Stimulated activated naive CD8-positive, alpha-beta T cell treated with anti-CD3 and anti-CD28 coated beads, Interleukin-15, amount 100 ng/mL, for 72 hours (primary cell): Measurements from ENCODE around the gene LCE1C.
A peak's percentile ranks its signal among the peaks of the same experiment; 100 is the strongest.

Experiments used
- ATAC-seq: fragments of 150-1000 bp; cut with Tn5 transposase; 2 replicates; pipeline ENCODE4 v1.10.0; 2021; ENCODE audit warnings: mild to moderate bottlenecking, moderate library complexity
- DNase-seq, 2 donors: peaks; one replicate each; pipeline ENCODE4 v3.0.0; 2021 to 2022
- H3K27ac Mint-ChIP-seq, 2 donors: one replicate each; pipeline ENCODE4 v1.8.0; 2022; ENCODE audit warnings: mild to moderate bottlenecking in 2 of 2, mixed read lengths in 2 of 2, moderate library complexity in 2 of 2
- H3K27me3 Mint-ChIP-seq: one replicate; pipeline ENCODE4 v1.8.0; 2022; ENCODE audit warnings: mixed read lengths
- H3K4me1 Mint-ChIP-seq: one replicate; pipeline ENCODE4 v1.8.0; 2022; ENCODE audit warnings: mild to moderate bottlenecking, mixed read lengths
- H3K4me3 Mint-ChIP-seq, 2 donors: one replicate each; pipeline ENCODE4 v1.8.0; 2022; ENCODE audit warnings: mild to moderate bottlenecking in 2 of 2, mixed read lengths in 2 of 2, moderate library complexity in 1 of 2
- H3K9me3 Mint-ChIP-seq, 2 donors: one replicate each; pipeline ENCODE4 v1.8.0; 2022; ENCODE audit warnings: mixed read lengths in 2 of 2

Gene LCE1C, protein sequence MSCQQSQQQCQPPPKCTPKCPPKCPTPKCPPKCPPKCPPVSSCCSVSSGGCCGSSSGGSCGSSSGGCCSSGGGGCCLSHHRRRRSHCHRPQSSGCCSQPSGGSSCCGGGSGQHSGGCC

DNA sequence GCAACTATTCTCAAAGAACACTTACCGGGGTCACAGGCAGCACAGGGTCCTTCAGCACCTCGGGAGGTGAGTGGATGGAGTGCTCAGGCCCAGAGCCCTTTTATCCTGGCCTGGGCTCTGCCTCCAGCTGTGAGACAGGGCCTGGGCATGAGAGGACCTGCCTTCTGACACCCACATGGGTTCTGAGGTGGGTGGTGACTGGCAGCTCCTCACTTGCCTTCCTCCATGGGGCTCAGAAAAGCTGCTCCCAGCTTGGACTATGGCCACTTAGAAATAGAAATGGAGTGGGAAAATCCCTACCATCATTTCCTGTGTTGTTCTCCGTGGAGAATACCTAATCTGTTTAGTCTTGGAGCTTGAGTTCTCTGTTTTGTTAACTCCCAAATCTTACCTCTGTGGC is at the start of gene LCE1C:
Gene LCE1C, minus strand, starts transcription at position 76 of the 400 bp plus-strand sequence. CDS start 1,173 bp downstream, outside the sequence.
- Mint-ChIP-seq H3K27me3 (peaks cover 11% of the 10 kb centered on the region), H3K4me1 (no peaks in the 10 kb centered on the region), H3K27ac (peak within 1 kb of the TSS in 1 of 2 donors; percentile 49), H3K4me3 (no peak within 1 kb of the TSS), H3K9me3 (no peaks in the 10 kb centered on the region)
- ATAC-seq (no peak), DNase-seq (no peak)

DNA sequence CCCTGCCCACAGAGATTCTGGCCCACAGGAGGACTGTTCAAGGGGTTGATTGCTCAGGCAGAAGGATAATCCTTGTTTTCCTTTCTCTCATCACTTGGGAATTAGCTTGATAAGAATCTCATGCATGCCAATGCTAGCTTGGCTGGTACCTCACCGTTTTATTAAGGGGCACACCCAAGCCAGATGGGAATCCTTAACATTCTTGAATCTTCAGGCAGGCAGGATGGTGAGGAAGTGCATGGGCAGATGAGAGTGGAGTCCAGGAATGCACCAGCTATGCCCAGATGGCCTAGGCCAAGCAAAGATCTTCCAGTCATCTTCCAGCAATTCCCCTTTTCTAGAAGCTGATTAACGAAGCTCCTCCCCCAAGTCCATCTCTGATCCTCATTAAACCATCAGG is 49.2 kb upstream of the LCE1C start:
- no peak for ATAC-seq
- no peak for DNase-seq
- H3K27ac Mint-ChIP-seq: no peak overlapping the region
- H3K27me3 Mint-ChIP-seq: peaks cover 8% of the 10 kb centered on the region
- no peaks in the 10 kb centered on the region for H3K4me1 Mint-ChIP-seq
- H3K9me3 Mint-ChIP-seq: no peaks in the 10 kb centered on the region
- H3K4me3 Mint-ChIP-seq: no peak overlapping the region

DNA sequence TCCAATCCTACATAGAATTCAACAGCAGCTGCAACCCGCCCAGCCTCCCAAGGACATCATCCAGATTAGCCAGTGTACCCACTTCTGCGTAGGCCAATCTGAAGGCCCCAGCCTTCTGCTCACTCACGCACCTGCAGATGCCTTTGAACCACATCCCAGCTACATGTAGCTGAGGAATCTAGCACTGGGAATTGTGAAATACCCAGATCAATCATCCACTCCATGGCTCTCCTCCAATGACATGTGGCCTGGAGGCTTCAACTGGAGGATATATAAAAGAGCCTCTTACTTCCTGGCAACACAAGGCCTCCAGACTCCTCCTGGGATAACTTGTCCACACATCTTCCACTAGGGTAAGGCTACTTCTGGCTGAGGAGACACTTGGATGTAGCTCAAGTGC is 36.1 kb upstream of the LCE1C start, which contains the start of gene LCE6A:
Gene LCE6A, plus strand, starts transcription at position 301 of the 400 bp plus-strand sequence. CDS start 665 bp downstream, outside the sequence.
- Mint-ChIP-seq H3K27ac (no peak within 1 kb of the TSS), H3K27me3 (peaks cover 18% of the 10 kb centered on the region), H3K4me3 (no peak within 1 kb of the TSS), H3K4me1 (no peaks in the 10 kb centered on the region), H3K9me3 (no peaks in the 10 kb centered on the region)
- ATAC-seq (no peak), DNase-seq (no peak)

DNA sequence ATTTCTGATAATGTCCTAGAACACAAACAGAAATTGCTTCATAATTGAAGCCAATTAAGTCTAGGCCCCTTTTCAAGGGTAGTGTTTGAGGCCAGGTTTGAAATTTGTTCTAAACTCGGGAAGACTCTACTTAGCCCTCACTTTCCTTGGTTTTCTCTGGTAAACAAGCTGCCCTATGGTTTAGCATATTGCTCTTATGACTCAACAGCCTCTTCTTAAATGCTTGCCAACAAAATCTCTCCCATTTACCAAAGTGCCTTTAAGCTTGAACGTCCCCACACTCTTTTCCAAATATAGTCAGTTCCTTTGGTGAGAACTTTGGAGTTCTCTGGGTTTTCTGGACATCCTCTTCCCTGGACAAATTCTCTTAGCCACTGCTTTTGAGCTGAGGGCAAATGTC is 30.4 kb upstream of the LCE1C start:
- H3K27me3 Mint-ChIP-seq: peaks cover 18% of the 10 kb centered on the region
- no peaks in the 10 kb centered on the region for H3K9me3 Mint-ChIP-seq
- ATAC-seq (no peak), DNase-seq (no peak)
- no peaks in the 10 kb centered on the region for H3K4me1 Mint-ChIP-seq
- H3K4me3 Mint-ChIP-seq: no peak overlapping the region
- H3K27ac Mint-ChIP-seq: no peak overlapping the region

DNA sequence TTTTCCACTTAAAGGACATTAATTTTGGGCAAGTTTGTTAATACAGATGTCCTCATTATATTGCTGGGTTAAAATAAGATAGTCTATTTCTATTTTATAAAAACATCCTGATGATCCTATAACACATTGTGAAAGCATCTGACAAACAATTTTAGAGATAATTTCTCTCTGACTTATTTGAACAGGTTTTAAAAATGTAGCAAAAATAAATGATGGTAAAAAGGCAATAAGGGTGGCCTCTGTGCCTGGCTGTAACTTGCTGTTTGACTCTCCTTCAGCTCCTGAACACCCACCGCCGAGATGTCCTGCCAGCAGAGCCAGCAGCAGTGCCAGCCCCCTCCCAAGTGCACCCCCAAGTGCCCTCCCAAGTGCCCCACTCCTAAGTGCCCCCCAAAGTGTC is 20.7 kb upstream of the LCE1C start, which contains the start of gene LCE1A:
Gene LCE1A, plus strand, starts transcription at position 301 of the 400 bp plus-strand sequence. Its CDS starts 0 bp downstream, at position 301.
- H3K27me3 Mint-ChIP-seq: peaks cover 49% of the 10 kb centered on the region
- DNase-seq (no peak), ATAC-seq (no peak)
- H3K27ac Mint-ChIP-seq: no peak within 1 kb of the TSS
- H3K4me1 Mint-ChIP-seq: no peaks in the 10 kb centered on the region
- H3K9me3 Mint-ChIP-seq: peaks cover 0 to 5% of the 10 kb centered on the region in 2 donors
- no peak within 1 kb of the TSS for H3K4me3 Mint-ChIP-seq

DNA sequence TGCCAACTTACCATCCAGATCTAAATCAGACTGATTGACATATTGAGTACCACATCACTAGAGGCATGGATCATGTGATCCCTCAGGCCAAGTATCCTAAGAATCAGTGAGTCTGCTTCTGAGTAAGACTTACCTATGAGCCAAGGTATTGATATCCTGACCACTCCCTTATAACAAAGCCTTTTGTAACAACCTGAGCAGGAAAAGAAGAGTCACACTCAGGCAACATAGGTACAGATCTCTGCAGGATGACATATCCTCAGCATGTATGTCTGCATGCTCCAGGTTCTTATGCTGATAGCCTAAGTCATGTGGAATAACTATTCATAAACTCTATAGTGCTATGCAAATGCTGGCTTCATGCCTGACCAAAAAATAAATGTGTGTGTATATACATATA is 18.5 kb upstream of the LCE1C start:
- peaks cover 50% of the 10 kb centered on the region for H3K27me3 Mint-ChIP-seq
- H3K9me3 Mint-ChIP-seq: no peaks in the 10 kb centered on the region
- H3K4me1 Mint-ChIP-seq: no peaks in the 10 kb centered on the region
- H3K27ac Mint-ChIP-seq: no peak overlapping the region
- DNase-seq (no peak), ATAC-seq (no peak)
- H3K4me3 Mint-ChIP-seq: no peak overlapping the region

DNA sequence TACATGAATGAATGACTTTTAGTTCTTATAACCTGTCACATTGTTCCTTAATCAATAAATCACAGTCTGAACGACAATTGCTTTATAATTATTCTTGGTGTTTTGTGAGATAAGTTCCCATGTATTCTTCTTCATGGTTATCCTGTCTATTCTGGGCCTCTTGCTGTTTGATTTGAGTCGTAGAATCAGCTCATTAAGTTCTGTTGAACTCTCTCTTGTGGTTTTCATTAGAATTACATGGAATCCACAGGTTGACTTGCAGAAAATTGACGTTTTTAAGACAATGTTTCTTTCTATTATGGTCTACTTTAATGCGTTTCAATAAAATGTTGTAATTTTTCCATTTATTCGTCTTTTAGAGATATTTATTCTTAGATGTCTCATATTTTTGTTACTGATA is 16.8 kb upstream of the LCE1C start:
- no peak overlapping the region for H3K4me3 Mint-ChIP-seq
- no peak for DNase-seq
- no peaks in the 10 kb centered on the region for H3K4me1 Mint-ChIP-seq
- H3K27ac Mint-ChIP-seq: no peak overlapping the region
- H3K9me3 Mint-ChIP-seq: no peaks in the 10 kb centered on the region
- H3K27me3 Mint-ChIP-seq: peaks cover 36% of the 10 kb centered on the region
- ATAC-seq: no peak

DNA sequence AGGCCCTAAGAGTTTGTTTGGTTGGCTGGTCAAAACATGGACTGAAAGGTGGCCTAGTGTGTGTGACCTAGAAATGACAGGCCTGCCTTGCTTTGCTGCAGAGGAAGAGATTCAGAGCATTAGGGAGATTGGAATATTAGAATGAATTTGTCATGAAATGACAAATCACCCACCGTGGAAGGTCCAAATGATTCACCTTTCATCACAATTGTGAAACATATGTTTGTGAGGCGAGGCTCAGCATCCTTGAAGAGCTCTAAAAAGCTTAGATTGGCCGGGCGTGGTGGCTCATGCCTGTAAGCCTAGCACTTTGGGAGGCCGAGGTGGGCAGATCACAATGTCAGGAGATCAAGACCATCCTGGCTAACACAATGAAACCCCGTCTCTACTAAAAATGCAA is 10.9 kb upstream of the LCE1C start:
- no peak overlapping the region for H3K27ac Mint-ChIP-seq
- no peak overlapping the region for H3K4me3 Mint-ChIP-seq
- peaks cover 7% of the 10 kb centered on the region for H3K27me3 Mint-ChIP-seq
- H3K9me3 Mint-ChIP-seq: no peaks in the 10 kb centered on the region
- ATAC-seq: no peak
- no peak for DNase-seq
- no peaks in the 10 kb centered on the region for H3K4me1 Mint-ChIP-seq

DNA sequence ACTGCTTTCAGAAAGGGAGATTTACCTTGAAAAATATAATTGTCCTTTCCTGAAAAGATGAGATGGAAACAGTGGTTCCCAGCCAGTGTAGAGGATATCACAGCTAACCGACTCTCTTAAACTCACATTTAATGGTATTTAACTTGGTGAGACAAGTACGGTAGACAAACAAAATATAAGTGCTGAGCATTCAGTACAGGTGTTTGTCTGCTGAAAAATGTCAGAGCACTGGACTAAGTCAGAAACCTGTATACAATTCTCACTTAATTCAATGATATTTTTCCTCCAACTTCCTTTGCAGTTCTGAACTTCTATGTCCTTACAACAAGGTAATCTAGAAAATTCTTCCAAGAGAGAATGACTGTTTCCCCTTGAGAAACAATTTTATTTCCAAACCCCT is 5.2 kb upstream of the LCE1C start, which contains the start of gene LCE1B:
Gene LCE1B, plus strand, starts transcription at position 301 of the 400 bp plus-strand sequence. CDS start 476 bp downstream, outside the sequence.
- Mint-ChIP-seq H3K27ac (peak within 1 kb of the TSS; percentile 20 to 40), H3K9me3 (no peaks in the 10 kb centered on the region), H3K4me3 (no peak within 1 kb of the TSS), H3K27me3 (no peaks in the 10 kb centered on the region), H3K4me1 (no peaks in the 10 kb centered on the region)
- ATAC-seq (no peak), DNase-seq (no peak)

DNA sequence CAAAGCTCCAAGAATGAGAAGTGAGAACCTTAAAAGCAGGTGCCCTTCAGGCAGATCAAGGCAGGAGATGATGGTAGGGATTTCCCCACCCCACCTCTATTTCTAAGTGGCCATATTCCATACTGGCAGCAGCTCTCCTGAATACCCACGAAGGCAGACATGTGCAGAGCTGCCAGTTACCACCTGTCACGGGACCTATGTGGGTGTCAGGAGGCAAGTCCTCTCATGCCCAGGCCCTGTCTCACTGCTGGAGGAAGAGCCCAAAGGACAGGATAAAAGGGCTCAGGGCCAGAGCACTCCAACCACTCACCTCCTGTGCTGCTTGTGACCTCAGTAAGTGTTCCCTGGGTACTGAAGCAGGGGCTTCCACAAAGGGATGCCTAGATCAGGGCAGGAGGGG is 4.6 kb upstream of the LCE1C start:
- H3K9me3 Mint-ChIP-seq: no peaks in the 10 kb centered on the region
- no peak overlapping the region for H3K4me3 Mint-ChIP-seq
- H3K27ac Mint-ChIP-seq: peak overlapping the region in 1 of 2 donors; percentile 20
- H3K4me1 Mint-ChIP-seq: no peaks in the 10 kb centered on the region
- DNase-seq (no peak), ATAC-seq (no peak)
- no peaks in the 10 kb centered on the region for H3K27me3 Mint-ChIP-seq

DNA sequence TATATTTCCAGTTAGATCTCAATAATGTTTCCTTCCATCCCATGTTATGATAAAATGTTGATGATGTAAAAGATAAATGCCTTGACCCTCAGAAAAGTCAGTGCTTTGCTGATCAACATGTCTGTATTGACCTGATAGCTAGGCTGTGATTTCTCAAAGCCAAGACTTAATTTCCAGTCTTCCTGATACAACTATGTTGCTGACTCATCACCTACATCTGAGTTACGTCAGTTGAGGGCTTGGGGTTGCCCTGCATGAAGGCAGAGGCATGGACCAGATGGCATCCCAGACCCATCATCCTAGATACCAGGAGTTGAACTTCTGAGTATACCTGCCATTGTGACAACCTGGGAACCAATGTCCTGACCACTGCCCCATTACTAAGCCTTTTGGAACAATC is 5.1 kb downstream of the LCE1C start:
- peaks cover 39% of the 10 kb centered on the region for H3K27me3 Mint-ChIP-seq
- no peak for ATAC-seq
- no peak overlapping the region for H3K27ac Mint-ChIP-seq
- H3K4me1 Mint-ChIP-seq: no peaks in the 10 kb centered on the region
- no peak overlapping the region for H3K4me3 Mint-ChIP-seq
- H3K9me3 Mint-ChIP-seq: no peaks in the 10 kb centered on the region
- no peak for DNase-seq

DNA sequence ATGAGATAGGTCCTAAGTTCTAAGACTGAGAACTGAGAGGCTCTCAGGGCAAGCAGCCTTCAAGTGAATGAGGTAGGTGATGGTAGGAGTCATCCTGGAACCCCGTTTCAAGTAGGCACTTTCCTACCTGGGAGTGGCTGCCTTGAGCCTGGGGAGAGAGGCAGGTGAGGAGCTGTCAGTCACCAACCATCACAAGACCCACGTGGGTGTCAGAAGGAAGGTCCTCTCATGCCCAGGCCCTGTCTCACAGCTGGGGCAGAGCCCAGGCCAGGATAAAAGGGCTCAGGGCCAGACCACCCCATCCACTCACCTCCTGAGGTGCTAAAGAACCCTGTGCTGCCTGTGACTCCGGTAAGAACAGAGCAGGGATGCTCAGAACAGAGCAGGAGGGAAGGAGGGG is 10.0 kb downstream of the LCE1C start, which contains the start of gene LCE1D:
Gene LCE1D, plus strand, starts transcription at position 301 of the 400 bp plus-strand sequence. CDS start 1,074 bp downstream, outside the sequence.
- H3K4me3 Mint-ChIP-seq: no peak within 1 kb of the TSS
- no peaks in the 10 kb centered on the region for H3K9me3 Mint-ChIP-seq
- H3K27me3 Mint-ChIP-seq: peaks cover 32% of the 10 kb centered on the region
- no peaks in the 10 kb centered on the region for H3K4me1 Mint-ChIP-seq
- DNase-seq (no peak), ATAC-seq (no peak)
- no peak within 1 kb of the TSS for H3K27ac Mint-ChIP-seq

DNA sequence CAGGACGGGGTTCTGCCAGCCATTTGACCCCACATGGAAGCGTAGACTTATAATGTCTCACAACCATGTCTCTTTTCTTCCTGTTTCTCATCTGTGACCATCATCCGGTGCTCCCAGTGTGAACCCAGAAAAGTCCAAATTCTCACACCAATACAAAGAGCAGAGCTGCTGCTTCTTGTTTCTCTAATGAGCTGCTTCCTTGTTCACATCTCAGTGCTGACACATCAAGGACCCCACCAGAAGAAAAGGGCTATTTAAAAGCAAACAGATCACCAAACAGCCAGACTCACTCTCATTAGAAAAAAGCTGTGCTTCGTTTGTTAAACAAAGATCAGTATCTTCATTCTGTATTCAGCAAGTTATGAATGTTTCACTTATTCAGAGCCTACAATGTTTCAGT is 10.8 kb downstream of the LCE1C start:
- ATAC-seq (no peak), DNase-seq (no peak)
- peaks cover 27% of the 10 kb centered on the region for H3K27me3 Mint-ChIP-seq
- no peaks in the 10 kb centered on the region for H3K9me3 Mint-ChIP-seq
- no peak overlapping the region for H3K4me3 Mint-ChIP-seq
- H3K27ac Mint-ChIP-seq: no peak overlapping the region
- no peaks in the 10 kb centered on the region for H3K4me1 Mint-ChIP-seq

DNA sequence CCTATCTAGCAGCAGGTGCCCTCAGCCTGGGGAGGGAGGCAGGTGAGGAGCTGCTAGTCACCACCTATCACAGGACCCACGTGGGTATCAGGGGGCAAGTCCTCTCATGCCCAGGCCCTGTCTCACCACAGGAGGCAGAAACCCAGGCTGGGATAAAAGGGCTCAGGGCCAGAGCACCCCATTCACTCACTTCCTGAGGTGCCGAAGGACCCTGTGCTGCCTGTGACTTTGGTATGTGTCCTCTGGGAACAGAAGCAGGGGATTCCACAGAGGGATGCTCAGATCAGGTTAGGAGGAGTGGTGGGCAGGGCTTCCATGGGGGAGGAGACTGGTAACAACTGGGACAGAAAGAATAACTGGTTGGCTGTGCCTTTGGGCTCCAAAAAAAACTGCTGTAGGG is 20.4 kb downstream of the LCE1C start, which contains the start of gene LCE1E:
Gene LCE1E, plus strand, starts transcription at position 181 of the 400 bp plus-strand sequence. CDS start 1,043 bp downstream, outside the sequence.
- Mint-ChIP-seq H3K9me3 (no peaks in the 10 kb centered on the region), H3K4me3 (no peak within 1 kb of the TSS), H3K4me1 (no peaks in the 10 kb centered on the region), H3K27me3 (peaks cover 55% of the 10 kb centered on the region), H3K27ac (no peak within 1 kb of the TSS)
- DNase-seq: no peak
- no peak for ATAC-seq

DNA sequence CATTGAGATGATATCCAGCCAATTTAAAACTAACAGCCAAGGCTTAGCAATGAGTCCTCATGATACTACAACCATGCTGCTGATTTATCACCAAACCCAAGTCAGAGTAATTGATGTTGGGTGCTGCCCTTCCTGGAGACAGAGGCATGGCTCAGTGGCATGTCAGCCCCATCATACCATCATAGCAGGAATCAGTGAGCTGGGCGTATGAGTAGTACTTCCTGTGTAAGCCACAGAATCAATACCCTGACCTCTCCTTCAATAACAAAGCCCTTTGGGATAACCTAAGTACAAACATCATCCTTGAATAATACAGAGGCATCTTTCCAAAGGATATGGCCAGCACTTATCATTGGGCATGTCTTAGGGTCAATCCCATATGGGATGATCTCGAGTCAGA is 23.4 kb downstream of the LCE1C start:
- Mint-ChIP-seq H3K4me3 (no peak overlapping the region), H3K27me3 (peaks cover 69% of the 10 kb centered on the region), H3K27ac (no peak overlapping the region), H3K4me1 (no peaks in the 10 kb centered on the region), H3K9me3 (no peaks in the 10 kb centered on the region)
- ATAC-seq (peak; percentile 31), DNase-seq (no peak)

DNA sequence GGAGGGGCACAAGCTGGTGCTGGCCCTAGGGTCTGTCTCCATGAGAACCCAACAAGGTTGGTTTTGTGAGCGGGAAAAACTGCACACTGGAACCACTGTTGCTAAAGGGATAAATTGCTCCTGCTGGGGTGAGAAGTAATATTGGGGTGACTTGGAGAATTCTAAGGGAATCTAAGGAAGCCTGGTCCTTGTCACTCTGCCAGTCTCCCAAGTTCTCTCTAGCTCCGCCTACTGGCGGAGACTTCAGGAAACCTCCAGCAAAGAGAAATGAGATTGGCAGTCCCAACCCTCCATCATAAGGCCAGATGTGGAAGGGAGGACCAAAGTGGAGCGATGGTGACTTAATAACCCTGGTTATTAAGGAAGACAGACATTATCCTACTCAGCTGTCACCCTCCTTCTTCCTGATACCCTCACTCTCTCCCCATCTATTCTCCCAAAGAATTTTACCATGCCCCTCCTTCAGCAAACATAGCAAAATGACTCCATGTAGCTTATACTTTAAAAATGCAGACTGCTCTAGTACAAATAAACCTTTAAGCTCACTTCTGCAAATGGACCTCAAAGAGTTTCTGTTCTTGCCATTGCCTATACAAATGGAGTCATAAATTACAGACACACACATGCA is 28.8 kb downstream of the LCE1C start:
- H3K4me1 Mint-ChIP-seq: no peaks in the 10 kb centered on the region
- H3K27me3 Mint-ChIP-seq: peaks cover 51% of the 10 kb centered on the region
- no peak overlapping the region for H3K27ac Mint-ChIP-seq
- peaks cover 0 to 7% of the 10 kb centered on the region in 2 donors for H3K9me3 Mint-ChIP-seq
- DNase-seq (no peak), ATAC-seq (no peak)
- H3K4me3 Mint-ChIP-seq: no peak overlapping the region
